GM23338 (cell line): ENCODE results near the gene PALLD. TPM values are rescaled to one million over a fixed set of nuclear protein-coding genes. Genes with fewer than 3 reads are reported as not detected.

Experiments used
- ATAC-seq: fragments of 200-7000 bp; cut with Tn5 transposase; 3 replicates; pipeline ENCODE4 v1.9.1; 2020
- DNase-seq: peaks from one replicate; pipeline ENCODE4 v3.0.0-alpha.2; 2015; ENCODE audit warnings: low spot score
- H2AFZ ChIP-seq: fragments of 200-600 bp; sonication (generic); 2 replicates; pipeline ENCODE4 v1.8.0; 2016; ENCODE audit warnings: antibody characterized with exemption, mild to moderate bottlenecking, moderate library complexity
- H3F3A ChIP-seq: fragments of 200-600 bp; sonication (generic); replicated peaks from 2 replicates; pipeline ENCODE4 v1.8.0; 2017; ENCODE audit warnings: antibody characterized with exemption, mixed run types, low read depth
- H3K27ac ChIP-seq: fragments of 200-600 bp; sonication (generic); 2 replicates; pipeline ENCODE4 v1.6.1; 2016; ENCODE audit warnings: low read depth
- H3K27me3 ChIP-seq: fragments of 200-600 bp; sonication (generic); 2 replicates; pipeline ENCODE4 v1.8.0; 2016; ENCODE audit warnings: mild to moderate bottlenecking, mixed run types, moderate library complexity; ENCODE audit not compliant: insufficient read depth
- H3K36me3 ChIP-seq: fragments of 200-600 bp; sonication (generic); 2 replicates; pipeline ENCODE4 v1.8.0; 2016; ENCODE audit warnings: mild to moderate bottlenecking; ENCODE audit not compliant: insufficient read depth
- H3K4me1 ChIP-seq: fragments of 200-600 bp; sonication (generic); 2 replicates; pipeline ENCODE4 v1.8.0; 2016; ENCODE audit warnings: mild to moderate bottlenecking, moderate library complexity; ENCODE audit not compliant: insufficient read depth
- H3K4me2 ChIP-seq: fragments of 200-600 bp; sonication (generic); 2 replicates; pipeline ENCODE4 v1.7.1; 2017; ENCODE audit warnings: mixed run types
- H3K4me3 ChIP-seq: fragments of 200-600 bp; sonication (generic); 2 replicates; pipeline ENCODE4 v1.6.1; 2016; ENCODE audit warnings: mixed run types
- H3K79me2 ChIP-seq: fragments of 200-600 bp; sonication (generic); replicated peaks from 2 replicates; pipeline ENCODE4 v1.8.0; 2017; ENCODE audit warnings: mild to moderate bottlenecking; ENCODE audit not compliant: insufficient read depth
- H3K9me2 ChIP-seq: fragments of 200-600 bp; sonication (generic); 2 replicates; pipeline ENCODE4 v1.8.0; 2017; ENCODE audit not compliant: insufficient read depth
- H4K20me1 ChIP-seq: fragments of 200-600 bp; sonication (generic); replicated peaks from 2 replicates; pipeline ENCODE4 v1.8.0; 2017; ENCODE audit warnings: mild to moderate bottlenecking; ENCODE audit not compliant: insufficient read depth
- H3K27ac Mint-ChIP-seq: 2 replicates; pipeline ENCODE4 v1.8.0; 2020; ENCODE audit warnings: inconsistent platforms, mild to moderate bottlenecking, moderate library complexity, mixed read lengths
- H3K27me3 Mint-ChIP-seq: 3 replicates; pipeline ENCODE4 v1.8.0; 2022; ENCODE audit warnings: low read depth, mild to moderate bottlenecking, moderate library complexity, mixed read lengths, inconsistent platforms; ENCODE audit not compliant: insufficient read depth, poor library complexity
- H3K36me3 Mint-ChIP-seq: 3 replicates; pipeline ENCODE4 v1.8.0; 2021; ENCODE audit warnings: low read depth, mild to moderate bottlenecking, inconsistent platforms, moderate library complexity, mixed read lengths
- H3K4me1 Mint-ChIP-seq: 3 replicates; pipeline ENCODE4 v1.8.0; 2020; ENCODE audit warnings: mild to moderate bottlenecking, inconsistent platforms, mixed read lengths
- H3K4me3 Mint-ChIP-seq: 3 replicates; pipeline ENCODE4 v1.8.0; 2021; ENCODE audit warnings: moderate library complexity, mild to moderate bottlenecking, inconsistent platforms, mixed read lengths
- H3K9me3 Mint-ChIP-seq: 3 replicates; pipeline ENCODE4 v1.8.0; 2020; ENCODE audit warnings: moderate library complexity, mild to moderate bottlenecking, inconsistent platforms, mixed read lengths
- CREB1 ChIP-seq: fragments of 250-450 bp; sonication (Bioruptor Pico); IDR thresholded peaks from 2 replicates; pipeline ENCODE4 v1.5.0; 2020; ENCODE audit warnings: low read depth, mild to moderate bottlenecking, moderate library complexity
- CTCF ChIP-seq, 2 experiments: fragments of 200-600 bp in 1 of 2; sonication (generic) in 1 of 2; conservative IDR thresholded peaks; 2 replicates each; pipeline versions ENCODE4 v1.5.1 to v1.6.1; 2016 to 2017; ENCODE audit warnings: antibody characterized with exemption in 2 of 2, low read depth in 2 of 2, mild to moderate bottlenecking in 2 of 2, moderate library complexity in 1 of 2
- ETS1 ChIP-seq: IDR thresholded peaks from 2 replicates; pipeline ENCODE4 v1.6.1; 2016; ENCODE audit warnings: antibody characterized with exemption
- EZH2 ChIP-seq: fragments of 200-600 bp; sonication (generic); IDR thresholded peaks from one replicate; pipeline ENCODE4 v1.8.0; 2017; ENCODE audit warnings: antibody characterized with exemption, mild to moderate bottlenecking, low read depth; ENCODE audit not compliant: unreplicated experiment
- EZH2phosphoT487 ChIP-seq: fragments of 200-600 bp; sonication (generic); IDR thresholded peaks from one replicate; pipeline ENCODE4 v1.8.1; 2018; ENCODE audit warnings: antibody characterized with exemption; ENCODE audit not compliant: unreplicated experiment
- JUNB ChIP-seq: IDR thresholded peaks from one replicate; pipeline ENCODE4 v1.6.1; 2016; ENCODE audit warnings: antibody characterized with exemption; ENCODE audit not compliant: unreplicated experiment
- REST ChIP-seq: IDR thresholded peaks from one replicate; pipeline ENCODE4 v1.6.1; 2018; ENCODE audit warnings: antibody characterized with exemption; ENCODE audit not compliant: unreplicated experiment
- STAT1 ChIP-seq: IDR thresholded peaks from one replicate; pipeline ENCODE4 v1.6.1; 2016; ENCODE audit warnings: antibody characterized with exemption; ENCODE audit not compliant: unreplicated experiment
- ZNF114 ChIP-seq: fragments of 250-450 bp; sonication (Bioruptor Pico); IDR thresholded peaks from 2 replicates; pipeline ENCODE4 v1.5.0; 2020; ENCODE audit warnings: mild to moderate bottlenecking, moderate library complexity
- ZNF331 ChIP-seq: fragments of 250-450 bp; sonication (Bioruptor Pico); IDR thresholded peaks from 2 replicates; pipeline ENCODE4 v1.5.0; 2020; ENCODE audit warnings: low read depth, mild to moderate bottlenecking, moderate library complexity
- ZNF462 ChIP-seq: fragments of 250-450 bp; sonication (Bioruptor Pico); IDR thresholded peaks from 2 replicates; pipeline ENCODE4 v1.5.0; 2020; ENCODE audit warnings: mild to moderate bottlenecking, moderate library complexity
- polyA plus RNA-seq: library from polyadenylated mRNA; unstranded; fragments of >200 nt; fragmentation: Nextera tagmentation; extraction: Ambion mirVana; gene quantifications from 2 replicates; pipeline ENCODE4 v1.2.1, GENCODE V29; 2016
- total RNA-seq: library from RNA; depleted of rRNA; stranded (reverse); fragments of >200 nt; shearing (Covaris generic); gene quantifications from 2 replicates; pipeline ENCODE4 v1.2.3, GENCODE V29; 2014

Gene PALLD
- total and polyA plus RNA-seq, 2 experiments from 2014 or later, result 13.1 to 30.2 TPM

GRCh38 chr4:168682898-168683500 is 186.1 kb downstream of the PALLD start (continued):
- no peak for TF ChIP-seq ZNF462 (CRISPR knock-in tag)
- TF ChIP-seq EZH2, result no peak

GRCh38 chr4:168683595-168683994 is 186.7 kb downstream of the PALLD start:
- Histone ChIP-seq H3K9me2 (no peaks in the 10 kb centered on the region), H3K79me2 (no peaks in the 10 kb centered on the region), H3K27ac (no peak overlapping the region), H3K27me3 (no peaks in the 10 kb centered on the region), H4K20me1 (no peaks in the 10 kb centered on the region), H3K4me3 (no peak overlapping the region), H3K36me3 (no peaks in the 10 kb centered on the region), H3F3A (no peaks in the 10 kb centered on the region), H2AFZ (no peak overlapping the region), H3K4me2 (no peak overlapping the region), H3K4me1 (0 out of 2 replicates have a peak, but pooled peaks cover 4% of the 10 kb centered on the region)
- ATAC-seq (no peak), DNase-seq (no peak)
- Mint-ChIP-seq H3K27me3 (no peaks in the 10 kb centered on the region), H3K4me3 (no peak overlapping the region), H3K36me3 (no peaks in the 10 kb centered on the region; the same call in 2 of the 3 replicates), H3K4me1 (peaks cover 7% of the 10 kb centered on the region; the same call in 2 of the 3 replicates), H3K27ac (no peak overlapping the region), H3K9me3 (no peaks in the 10 kb centered on the region)
- no peak for TF ChIP-seq ZNF331 (CRISPR knock-in tag)
- no peak for TF ChIP-seq CTCF (conservative IDR thresholded peaks at IDR 0.05; ENCODE audit: low read depth in 2 of 2)
- TF ChIP-seq CREB1 (CRISPR knock-in tag), result no peak
- TF ChIP-seq REST, result no peak
- no peak for TF ChIP-seq JUNB
- TF ChIP-seq EZH2phosphoT487, result no peak
- no peak for TF ChIP-seq ETS1
- no peak for TF ChIP-seq EZH2
- no peak for TF ChIP-seq STAT1
- TF ChIP-seq ZNF114, result no peak
